Endothelial cell of umbilical vein (primary cell): ENCODE data around the gene PYROXD2.

Experiments used
- EZH2 ChIP-seq: IDR thresholded peaks from 2 replicates; pipeline ENCODE4 v1.6.1; 2012; ENCODE audit warnings: borderline replicate concordance, low read depth, mild to moderate bottlenecking, moderate library complexity, low read length, inconsistent platforms; ENCODE audit not compliant: severe bottlenecking
- TF ChIP-seq, protein P1 (sequence below), 2 donors: IDR thresholded peaks; 1 replicate in 1 of 2; 2 replicates in 1 of 2; pipeline ENCODE4 v1.5.1; 2011; ENCODE audit warnings: low read length in 2 of 2, mild to moderate bottlenecking in 2 of 2, moderate library complexity in 2 of 2, control low read depth in 1 of 2, inconsistent platforms in 1 of 2, low read depth in 1 of 2; ENCODE audit not compliant: insufficient read depth in 1 of 2; ENCODE audit errors: extremely low read depth in 1 of 2
- TF ChIP-seq, protein P2 (sequence below): IDR thresholded peaks from 2 replicates; pipeline ENCODE4 v1.6.1; 2011; ENCODE audit not compliant: insufficient read depth, insufficient read length

- TF ChIP-seq EZH2: no peak
- TF ChIP-seq, protein P1, sequence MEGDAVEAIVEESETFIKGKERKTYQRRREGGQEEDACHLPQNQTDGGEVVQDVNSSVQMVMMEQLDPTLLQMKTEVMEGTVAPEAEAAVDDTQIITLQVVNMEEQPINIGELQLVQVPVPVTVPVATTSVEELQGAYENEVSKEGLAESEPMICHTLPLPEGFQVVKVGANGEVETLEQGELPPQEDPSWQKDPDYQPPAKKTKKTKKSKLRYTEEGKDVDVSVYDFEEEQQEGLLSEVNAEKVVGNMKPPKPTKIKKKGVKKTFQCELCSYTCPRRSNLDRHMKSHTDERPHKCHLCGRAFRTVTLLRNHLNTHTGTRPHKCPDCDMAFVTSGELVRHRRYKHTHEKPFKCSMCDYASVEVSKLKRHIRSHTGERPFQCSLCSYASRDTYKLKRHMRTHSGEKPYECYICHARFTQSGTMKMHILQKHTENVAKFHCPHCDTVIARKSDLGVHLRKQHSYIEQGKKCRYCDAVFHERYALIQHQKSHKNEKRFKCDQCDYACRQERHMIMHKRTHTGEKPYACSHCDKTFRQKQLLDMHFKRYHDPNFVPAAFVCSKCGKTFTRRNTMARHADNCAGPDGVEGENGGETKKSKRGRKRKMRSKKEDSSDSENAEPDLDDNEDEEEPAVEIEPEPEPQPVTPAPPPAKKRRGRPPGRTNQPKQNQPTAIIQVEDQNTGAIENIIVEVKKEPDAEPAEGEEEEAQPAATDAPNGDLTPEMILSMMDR (IDR thresholded peaks at IDR 0.05; ENCODE audit: extremely low read depth in 1 of 2, insufficient read depth in 1 of 2, low read depth in 1 of 2, low read length in 2 of 2): no peak
- TF ChIP-seq, protein P2, sequence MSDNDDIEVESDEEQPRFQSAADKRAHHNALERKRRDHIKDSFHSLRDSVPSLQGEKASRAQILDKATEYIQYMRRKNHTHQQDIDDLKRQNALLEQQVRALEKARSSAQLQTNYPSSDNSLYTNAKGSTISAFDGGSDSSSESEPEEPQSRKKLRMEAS: no peak
Measured at GRCh38 chr10:98391065-98391464, 23.9 kb downstream of the PYROXD2 start.
